A673 (cell line): ENCODE data around the gene CHID1. TPM values are rescaled to one million over a fixed set of nuclear protein-coding genes. Genes with fewer than 3 reads are reported as not detected.

Source experiments
- Bru-seq: library from RNA; stranded (reverse); fragments of 400-500 nt; gene quantifications from one replicate; lab custom pipeline; 2021; lab: Mats Ljungman, UMichigan
- BruChase-seq, 2 experiments: library from RNA; stranded (reverse); fragments of 400-500 nt; gene quantifications; one replicate each; lab custom pipeline; 2021; lab: Mats Ljungman, UMichigan
- BruUV-seq: library from RNA; stranded (reverse); fragments of 400-500 nt; replicated peaks from 2 replicates; lab custom pipeline; 2021; lab: Mats Ljungman, UMichigan
- CTCF ChIA-PET: fragments of 300-600 bp; sonication (Branson Sonifier 250); formaldehyde crosslinking; loops from one replicate; lab custom pipeline; 2022; ENCODE audit warnings: antibody characterized with exemption; lab: Charles Lee
- POLR2A ChIA-PET: fragments of 300-600 bp; sonication (Branson Sonifier 250); formaldehyde crosslinking; loops from one replicate; lab custom pipeline; 2022; ENCODE audit warnings: antibody characterized with exemption; ENCODE audit not compliant: low non-redundant PET; lab: Charles Lee
- DNase-seq: peaks from one replicate; pipeline ENCODE4 v3.0.0-alpha.2; 2015; ENCODE audit warnings: low spot score
- H3K27ac ChIP-seq: fragments of 200-600 bp; sonication (generic); 2 replicates; pipeline ENCODE4 v1.5.1; 2016; ENCODE audit warnings: mixed run types, low read depth, mild to moderate bottlenecking, mixed read lengths, antibody characterized with exemption, low read length; ENCODE audit not compliant: poor library complexity, severe bottlenecking
- H3K27me3 ChIP-seq: fragments of 200-600 bp; sonication (generic); replicated peaks from 2 replicates; pipeline ENCODE4 v1.6.1; 2017; ENCODE audit warnings: mixed run types, low read depth, mild to moderate bottlenecking, mixed read lengths, antibody characterized with exemption, low read length; ENCODE audit not compliant: insufficient read depth, poor library complexity
- H3K36me3 ChIP-seq: fragments of 200-600 bp; sonication (generic); 2 replicates; pipeline ENCODE4 v1.6.1; 2016; ENCODE audit warnings: mixed run types, mild to moderate bottlenecking, mixed read lengths, antibody characterized with exemption, low read length; ENCODE audit not compliant: insufficient read depth, poor library complexity, severe bottlenecking
- H3K4me1 ChIP-seq: fragments of 200-600 bp; sonication (generic); 2 replicates; pipeline ENCODE4 v1.6.1; 2017; ENCODE audit warnings: mixed run types, mild to moderate bottlenecking, mixed read lengths, antibody characterized with exemption, low read length; ENCODE audit not compliant: insufficient read depth, poor library complexity, severe bottlenecking
- H3K4me3 ChIP-seq: fragments of 200-600 bp; sonication (generic); 2 replicates; pipeline ENCODE4 v1.5.1; 2016; ENCODE audit warnings: low read depth, mixed run types, mild to moderate bottlenecking, mixed read lengths, low read length; ENCODE audit not compliant: poor library complexity, severe bottlenecking
- H3K9me3 ChIP-seq: fragments of 200-600 bp; sonication (generic); 2 replicates; pipeline ENCODE4 v1.6.1; 2016; ENCODE audit warnings: mixed run types, low read depth, mild to moderate bottlenecking, mixed read lengths, antibody characterized with exemption, low read length; ENCODE audit not compliant: poor library complexity, severe bottlenecking
- EZH2 ChIP-seq: fragments of 200-600 bp; sonication (generic); IDR thresholded peaks from 2 replicates; pipeline ENCODE4 v1.6.1; 2017; ENCODE audit warnings: borderline replicate concordance, low read depth, mild to moderate bottlenecking, mixed read lengths, antibody characterized with exemption, low read length; ENCODE audit not compliant: poor library complexity, severe bottlenecking
- intact Hi-C: fragments of 100-400 bp; cut with micrococcal nuclease; formaldehyde crosslinking; loops from one replicate; pipeline ENCODE4 v1.10.0; 2022; ENCODE audit not compliant: unreplicated experiment
- long read RNA-seq: library from polyadenylated mRNA; stranded (forward); transcript quantifications from one replicate; pipeline ENCODE4 v2.0.0, GENCODE V29; 2022
- total RNA-seq: library from RNA; stranded (reverse); gene quantifications from 2 replicates; pipeline ENCODE4 v1.2.3, GENCODE V29; 2021
- TF ChIP-seq, protein P1 (sequence below): fragments of 300-800, 200-600 bp; sonication (generic); conservative IDR thresholded peaks from 2 replicates; pipeline ENCODE4 v1.5.1; 2017; ENCODE audit warnings: low read depth, mild to moderate bottlenecking, antibody characterized with exemption, low read length, moderate library complexity, mixed read lengths

CHID1 gene
- 101 and 105 TPM in 2 replicates for total RNA-seq
- Bru-seq, nascent RNA, result percentile 55 among the genes with signal in this experiment
- percentile 59 among the genes with signal in this experiment for BruChase-seq, experiment 1, labeled RNA remaining after a 2-hour chase
- percentile 74 among the genes with signal in this experiment for BruChase-seq, experiment 2, labeled RNA remaining after a 6-hour chase
- long read RNA-seq, transcript CHID1-202 (12 exons, 1,289 nt), result minor isoform, 14 of 228 reads
- long read RNA-seq, transcript CHID1-201 (13 exons, 3,374 nt), result major isoform, 120 of 228 reads
- long read RNA-seq, transcript CHID1-203 (14 exons, 1,477 nt), result minor isoform, 28 of 228 reads
- long read RNA-seq, partial matches to known transcripts, result 24 of 228 reads
- long read RNA-seq, other reads (novel, unspliced or antisense), result 41 of 228 reads

GRCh38 chr11:910589-911030 is at the start of gene CHID1:
Gene CHID1, minus strand, starts transcription at chr11:910810. Its CDS starts 5,994 bp downstream, at chr11:904816.
- Histone ChIP-seq H3K27me3 (no peaks in the 10 kb centered on the region), H3K4me1 (peaks cover 9% of the 10 kb centered on the region), H3K27ac (peak within 1 kb of the TSS; percentile 77), H3K4me3 (peak within 1 kb of the TSS; percentile 91), H3K9me3 (no peaks in the 10 kb centered on the region), H3K36me3 (no peaks in the 10 kb centered on the region)
- intact Hi-C loops, result no loop called here
- no TSS peak for BruUV-seq
- peak; percentile 82 for DNase-seq
- ChIA-PET POLR2A (no interaction called here), CTCF (no interaction called here)
- no peak for TF ChIP-seq EZH2
- TF ChIP-seq, protein P1, sequence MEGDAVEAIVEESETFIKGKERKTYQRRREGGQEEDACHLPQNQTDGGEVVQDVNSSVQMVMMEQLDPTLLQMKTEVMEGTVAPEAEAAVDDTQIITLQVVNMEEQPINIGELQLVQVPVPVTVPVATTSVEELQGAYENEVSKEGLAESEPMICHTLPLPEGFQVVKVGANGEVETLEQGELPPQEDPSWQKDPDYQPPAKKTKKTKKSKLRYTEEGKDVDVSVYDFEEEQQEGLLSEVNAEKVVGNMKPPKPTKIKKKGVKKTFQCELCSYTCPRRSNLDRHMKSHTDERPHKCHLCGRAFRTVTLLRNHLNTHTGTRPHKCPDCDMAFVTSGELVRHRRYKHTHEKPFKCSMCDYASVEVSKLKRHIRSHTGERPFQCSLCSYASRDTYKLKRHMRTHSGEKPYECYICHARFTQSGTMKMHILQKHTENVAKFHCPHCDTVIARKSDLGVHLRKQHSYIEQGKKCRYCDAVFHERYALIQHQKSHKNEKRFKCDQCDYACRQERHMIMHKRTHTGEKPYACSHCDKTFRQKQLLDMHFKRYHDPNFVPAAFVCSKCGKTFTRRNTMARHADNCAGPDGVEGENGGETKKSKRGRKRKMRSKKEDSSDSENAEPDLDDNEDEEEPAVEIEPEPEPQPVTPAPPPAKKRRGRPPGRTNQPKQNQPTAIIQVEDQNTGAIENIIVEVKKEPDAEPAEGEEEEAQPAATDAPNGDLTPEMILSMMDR, result no peak

GRCh38 chr11:959608-960007 is 49.0 kb upstream of the CHID1 start:
- Histone ChIP-seq H3K27ac (no peak overlapping the region), H3K9me3 (no peaks in the 10 kb centered on the region), H3K36me3 (peaks cover 10% of the 10 kb centered on the region), H3K27me3 (no peaks in the 10 kb centered on the region), H3K4me1 (no peaks in the 10 kb centered on the region), H3K4me3 (no peak overlapping the region)
- intact Hi-C loops, result no loop called here
- CTCF ChIA-PET, result no interaction called here
- no TSS peak for BruUV-seq
- POLR2A ChIA-PET, result no interaction called here
- no peak for TF ChIP-seq EZH2
- TF ChIP-seq, protein P1, result no peak
- DNase-seq, result no peak

DNA sequence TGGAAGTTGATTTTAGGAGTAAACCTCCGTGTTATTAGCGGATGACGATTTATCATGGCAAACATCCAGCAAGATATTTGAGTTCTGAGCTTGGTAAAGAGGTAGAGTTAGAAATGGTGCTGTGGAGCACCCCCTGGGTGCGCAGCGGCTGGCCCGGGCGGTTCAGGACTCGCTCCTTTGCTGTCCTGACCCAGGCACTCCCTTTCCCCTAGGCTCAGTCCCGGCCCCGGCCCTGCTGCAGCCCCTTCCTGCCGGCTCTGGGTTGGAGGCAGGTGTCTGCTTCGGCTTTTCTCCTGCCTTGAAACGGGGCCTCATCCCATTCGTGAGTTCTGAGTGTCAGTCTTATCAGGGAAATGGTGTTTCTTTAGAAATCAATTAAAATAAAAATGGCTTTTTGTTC is 48.4 kb upstream of the CHID1 start:
- no peak for TF ChIP-seq EZH2
- TF ChIP-seq, protein P1, result no peak
- CTCF ChIA-PET, result no interaction called here
- Histone ChIP-seq H3K4me3 (no peak overlapping the region), H3K36me3 (peaks cover 7% of the 10 kb centered on the region), H3K4me1 (no peaks in the 10 kb centered on the region), H3K27me3 (no peaks in the 10 kb centered on the region), H3K9me3 (no peaks in the 10 kb centered on the region), H3K27ac (no peak overlapping the region)
- POLR2A ChIA-PET, result interaction anchor here (0.7 kb wide), 1 partner anchor 10 kb away, joined by 3 read pairs; no protein-coding TSS in a partner anchor
- DNase-seq, result no peak
- BruUV-seq, result no TSS peak
- intact Hi-C loops, result no loop called here
